HG02798 (cell line): Measurements from ENCODE around the gene RNF213.
A peak's percentile ranks its signal among the peaks of the same experiment; 100 is the strongest.
"Not testable (repeated sequence)": the region's sequence is repeated elsewhere in the genome, so short reads cannot be mapped to it uniquely, and the experiment has no call there.

ENCODE experiments used
- ATAC-seq: cut with Tn5 transposase; IDR thresholded peaks from one replicate; pipeline ENCODE4 v1.9.1; 2021; ENCODE audit warnings: mild to moderate bottlenecking; ENCODE audit not compliant: unreplicated experiment, poor library complexity

The RNF213 gene

DNA sequence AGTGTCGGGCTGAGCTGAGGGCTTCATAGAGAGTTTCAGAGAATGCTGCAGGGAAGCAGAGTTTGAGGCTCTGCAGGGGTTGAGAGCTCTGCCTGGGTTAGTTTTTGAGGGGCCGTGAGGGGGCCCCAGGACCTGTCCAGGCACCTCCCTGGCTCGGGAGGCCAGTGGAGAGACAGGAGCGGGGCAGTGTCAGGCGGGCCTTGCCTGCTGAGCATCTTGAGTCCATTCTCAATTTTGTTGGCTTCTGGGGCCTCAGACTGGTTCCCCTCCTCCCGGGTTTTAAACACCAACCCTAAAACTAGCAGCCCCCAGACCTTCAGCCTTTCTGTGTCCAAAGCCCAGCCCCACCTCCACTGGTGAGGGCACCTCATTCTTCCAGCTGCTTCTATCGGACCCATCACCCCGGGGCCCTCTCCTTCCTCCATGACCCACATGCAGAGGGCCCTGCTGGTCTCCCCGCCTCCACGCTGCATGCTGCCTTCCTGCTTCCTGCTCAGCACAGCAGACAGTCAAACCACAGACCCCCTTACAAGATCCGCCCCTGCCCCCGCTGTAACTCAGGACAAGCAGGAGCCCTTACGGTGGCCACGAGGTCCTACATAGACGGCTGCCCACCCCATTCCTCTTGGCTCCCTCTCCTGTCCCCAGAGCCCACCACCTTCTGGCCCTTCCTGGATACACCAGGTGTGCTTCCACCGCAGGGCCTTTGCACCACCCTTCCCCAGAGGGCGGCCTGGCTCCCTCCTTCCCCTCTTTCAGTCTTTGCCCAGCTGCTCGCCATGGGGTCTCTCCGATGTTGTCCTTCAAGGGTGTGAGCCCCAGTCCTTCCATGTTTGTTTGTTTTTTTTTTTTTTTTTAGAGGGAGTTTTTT is 3.8 kb downstream of the RNF213 start:
- no peak for ATAC-seq

GRCh38 chr17:80265205-80266068 is 4.8 kb downstream of the RNF213 start:
- ATAC-seq, result peak; percentile 19

GRCh38 chr17:80267391-80267790 is 6.7 kb downstream of the RNF213 start:
- no peak for ATAC-seq

DNA sequence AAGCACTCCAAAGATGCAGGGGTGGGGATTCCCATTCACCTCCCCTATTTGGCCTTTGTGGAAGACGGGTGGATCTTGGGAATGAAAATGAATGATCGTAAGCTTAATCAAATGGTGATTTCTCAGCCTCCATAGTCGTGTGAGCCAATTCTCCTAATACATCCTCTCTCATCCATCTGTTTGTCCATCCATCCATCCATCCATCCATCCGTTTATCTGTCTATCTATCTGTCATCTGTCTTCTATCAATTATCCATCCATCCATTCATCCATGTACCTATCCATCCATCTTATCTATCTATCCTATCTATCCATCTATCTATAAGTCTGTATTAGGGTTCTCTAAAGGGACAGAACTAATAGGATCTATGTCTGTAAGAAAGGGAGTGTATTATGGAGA is 7.8 kb downstream of the RNF213 start:
- no peak for ATAC-seq

DNA sequence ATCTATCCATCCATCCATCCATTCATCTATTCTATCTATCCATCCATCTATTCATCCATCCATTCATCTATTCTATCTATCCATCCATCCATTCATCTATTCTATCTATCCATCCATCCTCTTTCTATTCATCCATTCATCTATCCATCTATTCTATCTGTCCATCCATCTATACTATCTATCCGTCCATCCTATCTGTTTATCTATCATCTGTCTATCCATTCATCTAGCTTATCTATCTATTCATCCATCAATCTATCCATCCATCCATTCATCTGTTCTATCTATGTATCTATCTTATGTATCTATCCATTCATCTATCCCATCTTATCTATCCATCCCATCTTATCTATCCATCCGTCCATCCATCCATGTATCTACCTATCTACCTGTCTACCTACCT is 8.8 kb downstream of the RNF213 start:
- ATAC-seq, result no peak

GRCh38 chr17:80270104-80270503 is 9.5 kb downstream of the RNF213 start:
- no peak for ATAC-seq

DNA sequence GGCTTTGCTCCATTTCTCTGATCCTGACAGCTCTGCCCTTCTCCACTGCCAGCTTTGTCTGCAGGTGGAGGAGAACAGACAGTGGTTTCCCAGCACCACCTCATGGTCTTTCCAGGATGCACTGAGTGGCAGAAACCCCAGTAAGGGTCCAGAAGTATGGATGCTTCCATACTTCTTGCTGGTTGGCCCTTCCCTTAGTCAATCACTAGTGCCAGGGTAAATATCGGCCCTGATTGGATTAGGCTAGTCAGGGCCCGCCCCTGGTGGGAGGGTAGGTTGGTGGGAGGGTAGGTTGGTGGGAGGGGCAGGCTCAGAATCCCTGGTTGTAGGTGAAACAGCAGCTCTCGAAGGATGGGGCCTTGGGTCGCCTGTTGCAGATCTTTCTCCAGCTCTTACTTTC is 10.2 kb downstream of the RNF213 start:
- no peak for ATAC-seq

DNA sequence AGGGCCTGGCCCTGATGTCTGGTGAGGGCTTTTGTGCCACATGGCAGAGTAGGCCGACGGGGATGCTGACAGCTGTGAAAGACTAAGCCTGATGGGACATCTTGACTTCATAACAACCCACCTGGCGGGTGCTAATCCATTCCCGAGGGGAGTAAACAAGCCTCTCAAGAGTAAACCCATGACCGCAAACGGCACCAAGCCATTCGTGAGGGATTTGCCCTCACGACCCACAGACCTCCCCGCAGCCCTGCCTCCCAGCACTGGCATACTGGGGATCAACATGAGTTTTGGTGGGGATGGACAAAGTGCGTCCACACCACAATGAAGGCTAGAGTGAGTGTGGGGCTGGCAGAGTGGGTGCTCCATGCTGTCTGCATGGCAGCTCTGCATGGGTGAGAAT is 11.7 kb downstream of the RNF213 start:
- ATAC-seq, result no peak

DNA sequence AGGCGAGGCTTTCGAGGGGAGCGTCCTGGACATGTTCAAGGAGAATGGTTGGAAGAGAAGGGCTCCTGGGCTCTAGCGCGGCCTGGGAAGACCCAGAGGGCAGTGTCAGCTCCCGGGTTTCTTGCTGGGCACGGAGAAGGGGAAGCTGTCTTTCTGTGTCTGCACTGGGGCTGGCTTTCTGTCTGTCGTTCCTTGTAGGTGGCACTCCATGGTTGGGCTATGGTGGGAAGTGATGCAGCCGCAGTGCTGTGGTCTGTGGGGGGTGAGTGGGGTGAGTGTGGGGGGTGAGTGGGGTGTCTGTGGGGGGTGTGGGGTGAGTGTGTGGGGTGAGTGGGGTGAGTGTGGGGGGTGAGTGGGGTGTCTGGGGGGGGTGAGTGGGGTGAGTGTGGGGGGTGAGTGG is 13.7 kb downstream of the RNF213 start:
- ATAC-seq, result no peak

DNA sequence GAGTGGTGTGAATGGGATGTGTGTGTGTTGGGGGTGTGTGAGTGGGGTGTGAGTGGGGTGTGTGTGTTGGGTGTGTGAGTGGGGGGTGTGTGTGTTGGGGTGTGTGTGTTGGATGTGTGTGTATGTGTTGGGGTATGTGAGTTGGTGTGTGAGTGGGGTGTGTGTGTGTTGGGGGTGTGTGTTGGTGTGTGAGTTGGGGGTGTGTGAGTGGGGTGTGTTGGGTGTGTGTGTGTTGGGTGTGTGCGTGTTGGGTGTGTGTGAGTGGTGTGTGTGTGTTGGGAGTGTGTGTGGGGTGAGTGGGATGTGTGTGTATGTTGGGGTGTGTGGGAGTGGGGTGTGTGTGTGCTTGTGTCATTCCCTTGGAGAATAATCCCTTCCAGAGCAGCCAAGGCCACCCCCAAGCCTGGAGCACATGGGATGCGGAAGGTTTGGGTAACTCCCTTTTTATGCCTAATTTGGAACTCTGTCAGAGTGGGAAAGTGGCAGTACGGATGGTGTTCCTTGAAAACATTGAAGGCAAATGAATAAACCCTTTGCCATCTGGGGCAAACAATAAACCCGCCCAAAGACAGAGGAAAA is 14.3 kb downstream of the RNF213 start:
- no peak for ATAC-seq

GRCh38 chr17:80275857-80276256 is 15.2 kb downstream of the RNF213 start:
- ATAC-seq, result not testable (repeated sequence)

- no peak for ATAC-seq
Measured at GRCh38 chr17:80277751-80278671, 17.4 kb downstream of the RNF213 start.

GRCh38 chr17:80279895-80280294 is 19.2 kb downstream of the RNF213 start:
- no peak for ATAC-seq

GRCh38 chr17:80281516-80281915 is 20.9 kb downstream of the RNF213 start:
- ATAC-seq, result no peak

GRCh38 chr17:80283116-80283852 is 22.6 kb downstream of the RNF213 start:
- ATAC-seq, result no peak

DNA sequence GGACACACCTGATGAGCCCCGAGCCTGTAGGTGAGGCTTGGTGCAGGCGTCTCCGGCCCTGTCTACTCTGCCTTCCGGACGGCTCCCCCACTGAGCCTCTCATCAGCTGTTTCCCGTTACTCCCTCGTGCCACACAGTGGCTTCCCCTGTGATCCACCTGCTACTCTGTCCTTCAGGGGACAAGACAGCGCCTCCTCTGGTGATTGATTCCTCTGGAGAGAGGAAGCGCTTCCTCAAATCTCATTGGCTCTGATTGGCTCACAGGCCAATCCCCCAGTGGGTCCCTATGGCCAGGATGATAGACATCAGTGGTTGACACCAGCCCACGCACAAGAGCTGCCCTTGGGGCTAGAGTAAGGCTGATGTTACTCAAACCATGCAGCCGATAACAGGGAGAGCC is 24.0 kb downstream of the RNF213 start:
- ATAC-seq, result no peak

DNA sequence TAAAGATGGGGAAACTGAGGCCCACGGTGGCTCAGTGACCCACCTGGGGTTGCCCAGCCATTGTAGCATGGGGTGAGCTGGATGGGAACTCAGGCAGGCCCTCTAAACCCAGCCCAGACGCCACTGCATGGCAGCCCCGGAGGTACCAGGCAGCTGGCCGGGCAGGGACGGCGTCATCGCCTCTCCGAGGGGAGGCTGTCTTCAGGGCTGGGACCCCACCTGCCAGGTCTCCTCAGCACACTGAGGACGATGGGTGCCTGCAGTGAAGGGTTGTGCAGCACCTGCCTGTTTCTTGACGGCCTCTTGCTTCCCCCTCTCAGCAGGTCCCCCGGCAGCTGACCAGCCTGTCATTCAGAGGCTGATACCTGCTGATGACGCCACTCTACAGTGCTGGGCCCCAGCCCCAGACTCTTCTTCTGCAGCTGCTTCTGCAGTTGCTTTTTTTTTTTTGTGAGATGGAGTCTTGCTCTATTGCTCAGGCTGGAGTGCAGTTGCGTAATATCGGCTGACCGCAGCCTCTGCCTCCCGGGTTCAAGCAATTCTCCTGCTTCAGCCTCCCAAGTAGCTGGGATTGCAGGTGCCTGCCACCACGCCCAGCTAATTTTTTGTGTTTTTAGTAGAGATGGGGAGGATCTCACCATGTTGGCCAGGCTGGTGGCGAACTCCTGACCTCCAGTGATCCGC is 24.7 kb downstream of the RNF213 start:
- no peak for ATAC-seq

DNA sequence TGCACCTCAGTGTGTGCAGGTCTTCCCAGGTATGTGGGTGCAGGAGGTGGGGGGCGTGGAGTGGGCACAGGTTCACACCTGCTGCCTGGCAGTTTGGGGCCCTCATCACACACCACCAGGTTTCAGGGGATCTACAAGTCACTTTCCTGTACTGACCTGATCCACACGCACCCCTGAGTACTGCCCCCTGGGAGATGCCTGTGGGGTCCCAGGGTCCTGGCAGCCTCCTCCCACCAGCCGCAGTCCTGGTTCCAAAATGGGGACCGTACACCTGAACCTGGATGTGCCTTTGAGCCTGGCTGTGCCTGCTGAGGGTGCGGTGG is 25.9 kb downstream of the RNF213 start:
- no peak for ATAC-seq

DNA sequence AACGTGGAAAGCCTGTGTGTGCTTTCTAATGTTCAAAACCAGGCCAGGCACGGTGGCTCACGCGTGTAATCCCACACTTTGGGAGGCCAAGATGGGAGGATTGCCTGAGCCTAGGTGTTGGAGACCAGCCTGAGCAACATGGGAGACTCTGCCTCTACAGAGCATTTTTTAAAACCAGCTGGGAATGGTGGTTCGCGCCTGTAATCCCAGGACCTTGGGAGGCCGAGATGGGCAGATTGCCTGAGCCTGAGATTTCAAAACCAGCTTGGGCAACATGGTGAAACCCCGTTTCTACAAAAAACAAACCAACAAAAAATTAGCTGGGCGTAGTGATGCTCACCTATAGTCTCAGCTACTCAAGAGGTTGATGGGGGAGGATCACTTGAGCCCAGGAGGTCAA is 26.4 kb downstream of the RNF213 start:
- no peak for ATAC-seq
